GM19452 (cell line): ENCODE measurements around the gene PAQR9.

Experiments
- ATAC-seq: cut with Tn5 transposase; IDR thresholded peaks from one replicate; pipeline ENCODE4 v1.9.1; 2021; ENCODE audit not compliant: unreplicated experiment

Gene PAQR9

DNA sequence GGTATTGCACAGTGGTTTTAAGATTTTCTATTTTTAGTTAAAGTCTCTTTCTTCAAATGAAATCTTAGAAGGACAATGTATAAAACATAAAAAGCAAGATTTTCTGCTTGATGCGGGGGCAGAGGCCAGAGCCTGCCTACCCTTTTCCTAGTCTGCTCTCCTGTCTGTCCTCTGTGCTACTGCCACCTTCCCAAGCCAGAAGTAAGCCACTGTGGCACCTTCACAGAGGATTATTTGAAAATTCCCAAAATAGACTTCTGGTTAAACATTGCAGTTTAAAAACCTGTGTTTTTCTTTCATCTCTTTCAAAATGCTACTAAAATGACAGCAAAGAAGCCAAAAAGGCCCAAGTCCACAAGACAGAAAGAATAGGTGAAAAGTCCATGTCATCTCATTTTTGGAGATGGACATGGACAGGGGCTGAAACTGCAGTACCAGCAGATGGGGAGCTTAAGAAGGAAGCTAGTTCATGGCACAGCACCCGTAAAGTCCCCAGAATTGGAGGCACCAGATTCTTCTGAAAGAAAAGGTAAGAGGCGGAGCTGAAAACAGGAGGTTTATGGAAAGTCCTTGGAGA, 37.0 kb downstream of the PAQR9 start:
- no peak for ATAC-seq

DNA sequence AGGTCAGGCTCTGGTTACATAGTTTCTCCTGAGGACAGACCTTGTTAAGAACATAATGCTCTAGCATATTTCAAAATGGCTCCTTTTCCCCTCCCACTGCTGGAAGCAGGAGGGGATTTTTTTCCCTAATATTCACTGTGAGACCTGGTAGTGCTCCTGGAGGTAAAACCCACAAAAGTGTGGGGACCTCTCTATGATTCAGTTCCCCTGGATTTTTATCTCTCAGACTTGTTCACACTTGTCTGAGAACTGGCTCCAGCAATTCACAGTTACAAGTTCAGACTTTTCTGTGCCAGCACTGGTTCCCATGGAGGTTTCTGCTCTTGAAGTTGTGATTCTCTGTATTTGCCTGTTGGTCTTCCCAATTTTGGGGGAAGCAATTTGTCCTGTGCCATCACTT, 38.3 kb downstream of the PAQR9 start:
- no peak for ATAC-seq

DNA sequence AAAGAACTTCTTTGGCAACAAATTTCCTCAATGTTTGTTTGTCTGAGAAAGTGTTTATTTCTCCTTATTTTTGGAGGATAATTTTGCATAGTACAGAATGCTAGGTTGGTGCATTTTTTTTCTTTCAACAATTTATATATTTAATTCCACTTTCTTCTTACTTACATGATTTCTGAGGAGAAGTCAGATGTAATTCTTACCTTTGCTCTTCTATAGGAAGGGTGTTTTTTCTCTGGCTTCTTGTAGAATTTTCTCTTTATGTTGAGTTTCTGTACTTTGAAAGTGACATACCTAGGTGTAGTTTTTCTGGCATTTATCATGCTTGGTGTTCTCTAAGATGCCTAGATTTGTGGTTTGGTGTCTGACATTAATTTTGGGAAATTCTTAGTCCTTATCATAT, 39.8 kb downstream of the PAQR9 start:
- no peak for ATAC-seq

DNA sequence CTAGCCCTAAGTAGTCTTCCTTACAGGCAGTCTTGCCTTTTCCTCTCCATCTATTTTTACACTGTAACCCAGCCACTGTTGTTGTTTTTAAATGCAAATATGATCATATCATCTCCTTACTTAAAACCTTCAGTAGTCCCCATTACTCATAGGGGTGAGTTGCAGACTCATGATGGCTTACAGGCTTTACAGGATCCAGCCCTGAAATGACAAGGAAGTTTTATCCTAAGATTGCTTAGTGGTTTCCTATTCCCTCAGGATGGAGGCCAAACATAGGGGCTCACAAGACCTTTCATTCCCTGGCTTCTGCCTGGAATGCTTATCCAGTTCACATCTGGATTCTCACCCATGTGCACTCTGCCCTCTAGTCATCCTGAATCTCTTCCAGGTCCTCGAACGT, 46.9 kb downstream of the PAQR9 start:
- ATAC-seq: no peak

DNA sequence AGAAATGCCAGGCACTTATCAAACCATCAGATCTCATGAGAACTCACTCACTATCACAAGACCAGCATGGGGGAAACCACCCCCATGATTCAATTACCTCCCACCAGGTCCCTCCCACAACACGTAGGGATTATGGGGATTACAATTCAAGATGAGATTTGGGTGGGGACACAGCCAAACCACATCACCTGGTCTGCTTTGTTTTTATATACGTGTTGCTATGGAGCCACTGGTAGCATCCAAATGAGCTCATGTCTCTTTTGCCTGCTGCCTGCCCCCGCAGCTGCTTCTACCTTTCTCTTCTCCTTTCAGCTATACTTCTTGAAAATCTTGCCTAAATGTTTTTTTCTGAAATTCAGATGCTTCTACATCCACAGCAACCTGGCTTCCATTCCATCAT, 47.8 kb downstream of the PAQR9 start:
- no peak for ATAC-seq

DNA sequence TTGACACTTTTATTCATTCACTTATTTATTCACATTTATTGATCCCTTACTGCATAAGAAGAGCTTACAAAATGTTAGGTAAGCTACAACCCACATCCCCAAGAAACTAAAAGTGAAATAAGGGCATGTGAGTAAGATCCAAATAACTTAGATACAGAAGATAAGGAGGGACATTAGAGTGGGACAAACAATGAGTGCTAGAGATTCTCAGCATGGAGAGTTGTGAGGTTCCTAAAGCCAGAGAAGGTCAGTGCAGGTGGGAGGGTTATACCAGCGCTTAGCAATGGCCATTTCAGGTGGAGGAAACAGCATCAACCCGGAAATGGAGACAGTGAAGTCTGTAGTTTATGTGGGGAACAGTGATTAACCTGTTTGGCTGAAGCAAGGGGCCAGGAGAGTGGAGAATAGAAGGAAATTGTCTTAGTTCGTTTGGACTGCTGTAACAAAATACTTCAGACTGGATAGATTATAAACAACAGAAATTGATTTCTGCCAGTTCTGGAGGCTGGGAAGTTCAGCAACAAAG, 49.1 kb downstream of the PAQR9 start:
- no peak for ATAC-seq

DNA sequence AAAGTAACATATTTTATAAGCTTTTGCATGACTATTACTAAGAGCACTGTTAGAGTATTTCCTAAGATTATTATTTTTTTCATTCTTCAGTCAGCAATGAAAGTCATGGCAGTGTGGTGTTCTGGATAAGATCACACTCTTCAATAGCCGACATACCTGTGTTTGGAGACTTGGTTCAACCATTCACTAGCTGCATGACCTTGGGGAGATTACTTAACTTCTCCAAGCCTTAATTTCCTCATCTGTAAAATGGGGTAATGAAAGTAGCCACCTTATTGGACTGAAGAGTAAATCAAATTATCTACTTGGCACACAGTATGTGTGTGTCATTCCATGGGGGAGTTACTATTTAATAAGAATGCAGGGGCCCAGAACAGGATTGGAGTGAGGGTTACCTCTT, 50.0 kb downstream of the PAQR9 start:
- ATAC-seq: no peak

DNA sequence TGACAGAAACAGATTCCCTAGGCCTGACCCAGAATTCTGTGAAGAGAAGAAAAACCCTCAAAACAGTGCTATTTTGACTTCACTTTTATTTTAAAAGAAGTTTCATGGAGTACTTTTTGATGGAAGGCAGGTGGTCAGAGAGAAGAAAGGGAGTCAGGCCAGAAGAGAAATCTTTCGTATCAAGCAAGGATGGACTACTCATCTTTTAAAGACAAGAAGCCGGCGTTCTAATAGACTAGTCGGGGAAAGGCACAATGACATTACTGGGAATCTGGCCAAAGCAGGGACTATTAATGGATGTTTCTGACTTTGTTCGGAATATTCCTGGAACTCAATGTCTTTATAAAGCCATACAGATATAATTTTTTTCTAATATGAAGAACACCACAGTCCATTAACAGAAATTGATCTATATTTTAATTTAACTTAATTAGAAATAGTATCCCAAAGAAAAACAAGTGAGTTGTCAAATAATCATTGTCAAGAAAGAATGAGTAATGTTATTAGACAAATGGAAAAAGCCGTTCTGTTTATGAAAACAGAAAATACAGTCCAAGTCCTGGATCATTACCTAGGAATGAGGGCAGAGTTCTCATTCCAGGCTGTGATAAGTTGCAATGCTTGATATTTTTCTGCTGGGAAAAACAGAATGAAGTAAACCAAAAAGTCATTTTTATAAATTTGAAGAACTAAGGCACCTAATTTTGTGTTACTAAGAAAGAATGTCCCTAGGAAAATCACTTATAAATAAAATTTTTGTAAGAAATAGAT, 50.9 kb downstream of the PAQR9 start:
- ATAC-seq: no peak
